GM19238 (cell line): ENCODE results near the gene TMCO4.

Experiments used
- DNase-seq: peaks from one replicate; pipeline ENCODE4 v3.0.0; 2011; ENCODE audit warnings: low spot score; ENCODE audit not compliant: insufficient read length

TMCO4 gene

GRCh38 chr1:19658186-19658585 is 141.5 kb downstream of the TMCO4 start:
- DNase-seq, result no peak

- DNase-seq, result no peak
Measured at GRCh38 chr1:19657511-19657910, 142.2 kb downstream of the TMCO4 start.

DNA sequence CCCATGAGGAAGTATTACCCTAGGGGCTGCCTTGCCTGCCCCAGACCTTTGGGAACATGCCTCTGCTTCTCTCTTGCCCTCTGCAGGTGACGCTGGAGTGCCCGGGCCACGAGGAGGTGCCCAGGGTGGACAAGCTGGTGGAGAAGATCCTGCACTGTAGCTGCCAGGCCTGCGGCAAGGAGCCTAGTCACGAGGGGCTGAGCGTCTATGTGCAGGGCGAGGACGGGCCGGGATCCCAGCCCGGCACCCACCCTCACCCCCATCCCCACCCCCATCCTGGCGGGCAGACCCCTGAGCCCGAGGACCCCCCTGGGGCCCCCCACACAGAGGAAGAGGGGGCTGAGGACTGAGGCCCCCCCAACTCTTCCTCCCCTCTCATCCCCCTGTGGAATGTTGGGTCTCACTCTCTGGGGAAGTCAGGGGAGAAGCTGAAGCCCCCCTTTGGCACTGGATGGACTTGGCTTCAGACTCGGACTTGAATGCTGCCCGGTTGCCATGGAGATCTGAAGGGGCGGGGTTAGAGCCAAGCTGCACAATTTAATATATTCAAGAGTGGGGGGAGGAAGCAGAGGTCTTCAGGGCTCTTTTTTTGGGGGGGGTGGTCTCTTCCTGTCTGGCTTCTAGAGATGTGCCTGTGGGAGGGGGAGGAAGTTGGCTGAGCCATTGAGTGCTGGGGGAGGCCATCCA is 142.8 kb downstream of the TMCO4 start:
- DNase-seq, result no peak

DNA sequence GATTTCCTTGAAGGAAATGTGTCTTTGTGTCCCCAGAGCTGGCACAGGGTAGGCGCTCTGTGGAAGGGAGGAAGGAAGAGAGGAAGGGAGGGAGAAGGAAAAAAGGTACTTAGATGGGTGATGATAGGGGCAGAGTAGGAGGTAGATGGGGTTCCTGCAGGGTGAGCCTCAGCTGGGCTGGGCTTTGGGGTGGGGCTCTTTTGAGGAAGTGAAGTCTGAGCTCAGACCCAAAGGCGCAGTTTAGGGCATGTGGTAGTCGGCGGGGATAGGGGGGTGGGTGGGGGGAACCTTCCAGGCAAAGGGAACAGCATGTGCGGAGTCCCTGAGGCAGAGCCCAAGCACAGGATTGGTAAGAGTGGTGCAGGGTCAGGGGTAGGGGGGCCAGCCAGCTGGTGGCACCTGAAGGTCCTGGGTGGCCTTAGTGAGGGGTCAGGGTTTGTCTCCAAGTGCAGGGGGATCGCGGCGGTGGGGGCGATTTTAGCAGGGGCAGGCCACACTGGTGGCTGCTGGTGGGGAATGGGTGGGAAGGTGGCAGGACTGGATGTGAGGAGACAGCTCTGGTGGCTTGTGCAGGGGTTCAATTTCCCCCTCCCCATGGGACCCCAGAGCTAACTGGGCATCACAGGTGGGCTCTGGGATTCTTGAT is 143.5 kb downstream of the TMCO4 start:
- DNase-seq, result no peak

DNA sequence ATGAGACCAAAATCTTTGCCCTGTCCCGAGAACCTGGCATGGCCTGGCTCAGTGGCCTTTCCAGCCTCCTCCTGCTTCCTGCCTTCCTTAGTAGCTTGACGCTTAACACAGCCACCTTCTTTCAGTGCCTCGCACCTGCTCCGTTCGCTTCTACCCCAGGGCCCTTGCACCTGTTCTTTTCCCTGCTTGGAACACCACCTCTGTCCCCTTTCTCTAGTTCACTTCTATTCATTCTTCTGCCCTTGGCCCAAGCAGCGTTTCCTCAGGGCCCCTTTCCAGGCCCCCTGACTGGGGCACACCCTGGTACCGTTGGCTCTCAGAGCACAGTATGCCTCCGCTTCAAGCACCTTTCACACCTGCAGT is 144.0 kb downstream of the TMCO4 start:
- no peak for DNase-seq

- DNase-seq, result no peak
Measured at GRCh38 chr1:19654886-19655717, 144.6 kb downstream of the TMCO4 start.

GRCh38 chr1:19654386-19654785 is 145.3 kb downstream of the TMCO4 start:
- no peak for DNase-seq

GRCh38 chr1:19651141-19651737 is 148.5 kb downstream of the TMCO4 start:
- DNase-seq, result peak; percentile 61

DNA sequence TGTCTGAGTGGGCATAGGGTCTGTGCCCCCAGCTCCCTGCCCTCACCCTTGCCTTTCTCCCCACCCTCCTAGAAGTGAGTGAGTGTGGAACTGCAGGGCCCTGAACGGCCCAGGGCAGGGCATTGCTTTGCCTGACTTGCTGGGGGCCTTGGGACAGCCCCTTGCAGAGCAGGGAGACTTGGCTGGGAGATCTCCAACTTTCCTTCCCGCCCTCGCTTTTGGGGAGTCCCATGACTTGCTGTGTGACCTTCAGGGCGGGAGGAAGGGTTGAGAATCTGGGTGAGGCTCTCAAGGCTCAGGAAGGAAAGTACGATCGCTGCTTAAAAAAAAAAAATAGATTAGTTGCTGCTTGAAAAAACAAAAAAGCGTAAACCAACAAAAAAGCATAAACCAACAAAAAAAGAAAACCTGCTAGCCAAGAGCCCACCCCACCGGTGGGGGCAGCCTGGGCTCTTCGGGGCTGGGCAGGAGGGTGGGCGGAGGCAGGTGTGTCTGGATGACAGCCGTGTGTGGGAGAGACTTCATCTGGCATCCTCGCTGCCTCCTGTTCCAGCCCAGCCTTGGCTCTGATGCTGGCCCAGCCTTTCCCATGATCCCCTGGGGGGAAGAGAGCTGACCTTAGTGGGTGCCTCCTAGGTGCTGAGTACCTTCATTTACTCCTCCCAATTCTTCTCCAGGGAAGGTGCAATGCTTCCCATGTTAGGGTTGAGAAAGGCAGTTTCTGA is 149.1 kb downstream of the TMCO4 start:
- DNase-seq, result no peak

DNA sequence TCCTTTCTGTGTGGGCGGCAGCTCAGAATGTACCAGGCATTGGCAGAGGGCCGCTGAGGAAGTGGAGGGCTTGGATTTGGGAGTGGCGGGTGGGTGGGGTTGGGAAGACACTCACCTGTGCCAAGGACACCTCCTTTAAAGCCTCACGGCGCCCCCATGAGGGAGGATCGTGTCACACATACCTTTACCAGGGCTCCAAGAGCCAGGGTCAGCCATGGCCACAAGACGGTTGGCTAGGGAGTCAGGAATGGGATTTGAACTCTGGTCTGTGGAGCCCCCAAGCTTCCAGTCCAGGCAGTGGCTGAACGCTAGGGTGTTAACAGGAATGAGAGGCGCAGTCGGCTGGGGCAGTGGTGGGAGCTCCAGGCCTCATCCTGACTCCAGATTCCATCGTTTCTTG is 151.0 kb downstream of the TMCO4 start:
- no peak for DNase-seq

GRCh38 chr1:19648239-19648638 is 151.5 kb downstream of the TMCO4 start:
- DNase-seq, result no peak

DNA sequence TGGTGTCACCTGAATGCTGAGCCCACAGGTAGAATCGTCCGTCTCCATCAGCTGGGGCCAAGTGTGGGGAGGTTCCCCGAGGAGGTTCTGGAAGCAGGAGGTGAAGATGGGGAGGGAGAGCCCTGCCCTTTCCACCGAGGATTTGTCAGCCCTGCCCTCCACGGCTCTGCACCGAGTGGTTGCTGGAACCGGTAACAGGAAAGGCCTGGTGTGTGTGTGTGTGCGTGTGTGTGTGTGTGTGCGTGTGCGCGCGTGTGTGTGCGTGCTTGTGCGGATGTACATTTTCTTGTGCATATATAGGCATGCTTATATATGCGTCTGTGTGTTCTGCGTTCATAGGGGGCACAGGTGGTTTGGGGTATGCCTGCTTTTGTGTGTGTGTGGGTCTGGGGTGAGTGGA is 152.1 kb downstream of the TMCO4 start:
- DNase-seq, result no peak

GRCh38 chr1:19646377-19647319 is 153.1 kb downstream of the TMCO4 start:
- DNase-seq, result no peak

GRCh38 chr1:19645411-19646251 is 154.1 kb downstream of the TMCO4 start:
- DNase-seq, result no peak

DNA sequence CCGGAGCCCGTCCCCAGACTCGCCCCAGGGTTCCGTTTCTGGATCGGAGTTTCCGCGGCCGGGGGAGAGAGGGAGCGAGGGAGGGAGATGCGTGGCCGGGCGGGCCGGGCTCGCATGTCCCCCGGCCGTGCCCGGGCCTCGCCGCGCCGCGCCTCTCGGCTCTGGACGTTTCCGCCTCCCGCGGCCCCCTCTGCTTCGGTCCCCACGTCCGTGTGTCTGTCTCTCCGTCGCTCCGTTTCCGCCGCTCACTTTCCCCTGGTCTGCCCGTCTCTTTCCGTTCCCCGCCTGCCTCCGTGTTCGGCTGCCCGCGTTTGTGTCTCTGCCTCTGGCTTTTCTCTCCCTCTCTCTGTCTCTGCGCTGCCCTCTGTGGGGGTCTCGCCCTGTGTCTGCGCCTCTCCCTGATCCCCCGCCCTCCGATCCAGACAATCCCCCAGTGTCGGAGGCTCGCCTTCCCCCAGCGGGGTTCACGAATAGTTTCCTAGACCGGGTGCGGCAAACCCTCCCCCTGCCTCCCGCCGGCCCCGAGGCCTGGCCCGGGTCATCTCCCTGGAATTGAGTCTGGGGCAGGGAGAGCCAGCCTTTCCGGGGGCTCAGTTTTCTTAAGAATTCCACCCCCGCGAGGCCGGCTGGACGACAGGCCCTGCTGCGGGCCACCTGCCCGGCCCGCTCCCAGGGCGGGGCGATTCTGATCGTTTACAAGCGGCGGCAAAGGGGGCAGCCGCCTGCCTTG is 154.9 kb downstream of the TMCO4 start:
- peak; percentile 74 for DNase-seq

DNA sequence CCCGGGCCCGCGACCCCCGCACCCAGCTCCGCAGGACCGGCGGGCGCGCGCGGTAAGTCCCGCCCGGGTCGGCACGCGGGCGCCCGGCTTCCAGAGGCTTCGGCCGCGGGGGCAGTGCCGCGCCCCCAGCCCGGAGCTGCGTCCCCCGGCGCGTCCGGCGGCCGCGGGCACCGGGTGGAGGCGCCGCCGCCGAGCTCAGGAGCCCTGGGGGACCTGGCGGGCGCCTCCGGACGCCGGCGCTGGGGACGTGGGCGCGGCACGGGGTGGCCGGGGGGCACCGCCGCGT is 155.4 kb downstream of the TMCO4 start:
- no peak for DNase-seq

- peak; percentile 60 for DNase-seq
Measured at GRCh38 chr1:19643602-19644394, 155.9 kb downstream of the TMCO4 start, which contains the start of gene NBL1. Gene NBL1 (plus strand): TSS chr1:19644311. CDS start chr1:19655031, 10,720 bp downstream.

- DNase-seq, result no peak
Measured at GRCh38 chr1:19643121-19643520, 156.6 kb downstream of the TMCO4 start.
